Measurements from ENCODE around the gene SRGAP3.

DNA sequence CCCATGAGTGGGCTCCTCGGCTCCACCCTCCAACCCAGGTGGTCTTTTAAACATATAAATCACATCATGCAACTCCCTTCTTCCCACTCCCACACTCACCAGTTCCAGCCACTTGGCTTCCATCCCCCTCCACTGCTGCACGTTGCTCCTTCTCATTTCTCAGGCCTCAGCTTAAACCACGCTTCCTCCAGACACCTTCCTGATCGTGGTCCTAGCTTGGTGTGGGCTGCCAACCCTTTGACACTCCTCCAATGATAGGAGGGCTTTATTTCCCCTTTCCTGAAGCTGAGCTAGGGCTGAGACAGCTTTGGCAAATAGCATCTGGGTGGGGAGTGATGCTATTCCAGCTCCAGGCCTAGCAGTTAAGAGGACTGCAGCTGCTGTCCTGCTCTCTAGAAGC, 130.1 kb downstream of the SRGAP3 start:
- TF ChIP-seq, protein P1, sequence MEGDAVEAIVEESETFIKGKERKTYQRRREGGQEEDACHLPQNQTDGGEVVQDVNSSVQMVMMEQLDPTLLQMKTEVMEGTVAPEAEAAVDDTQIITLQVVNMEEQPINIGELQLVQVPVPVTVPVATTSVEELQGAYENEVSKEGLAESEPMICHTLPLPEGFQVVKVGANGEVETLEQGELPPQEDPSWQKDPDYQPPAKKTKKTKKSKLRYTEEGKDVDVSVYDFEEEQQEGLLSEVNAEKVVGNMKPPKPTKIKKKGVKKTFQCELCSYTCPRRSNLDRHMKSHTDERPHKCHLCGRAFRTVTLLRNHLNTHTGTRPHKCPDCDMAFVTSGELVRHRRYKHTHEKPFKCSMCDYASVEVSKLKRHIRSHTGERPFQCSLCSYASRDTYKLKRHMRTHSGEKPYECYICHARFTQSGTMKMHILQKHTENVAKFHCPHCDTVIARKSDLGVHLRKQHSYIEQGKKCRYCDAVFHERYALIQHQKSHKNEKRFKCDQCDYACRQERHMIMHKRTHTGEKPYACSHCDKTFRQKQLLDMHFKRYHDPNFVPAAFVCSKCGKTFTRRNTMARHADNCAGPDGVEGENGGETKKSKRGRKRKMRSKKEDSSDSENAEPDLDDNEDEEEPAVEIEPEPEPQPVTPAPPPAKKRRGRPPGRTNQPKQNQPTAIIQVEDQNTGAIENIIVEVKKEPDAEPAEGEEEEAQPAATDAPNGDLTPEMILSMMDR (IDR thresholded peaks at IDR 0.05), result no peak
- no peak for TF ChIP-seq ZFX (IDR thresholded peaks at IDR 0.05; ENCODE audit: borderline replicate concordance)
